ENCODE data around the gene EIF2S1. TPM values are rescaled to one million over a fixed set of nuclear protein-coding genes. Genes with fewer than 3 reads are reported as not detected.
"Not testable (repeated sequence)": the region's sequence is repeated elsewhere in the genome, so short reads cannot be mapped to it uniquely, and the experiment has no call there.

The EIF2S1 gene
- total RNA-seq, 1 experiment from 2014 or later = 192 TPM

DNA sequence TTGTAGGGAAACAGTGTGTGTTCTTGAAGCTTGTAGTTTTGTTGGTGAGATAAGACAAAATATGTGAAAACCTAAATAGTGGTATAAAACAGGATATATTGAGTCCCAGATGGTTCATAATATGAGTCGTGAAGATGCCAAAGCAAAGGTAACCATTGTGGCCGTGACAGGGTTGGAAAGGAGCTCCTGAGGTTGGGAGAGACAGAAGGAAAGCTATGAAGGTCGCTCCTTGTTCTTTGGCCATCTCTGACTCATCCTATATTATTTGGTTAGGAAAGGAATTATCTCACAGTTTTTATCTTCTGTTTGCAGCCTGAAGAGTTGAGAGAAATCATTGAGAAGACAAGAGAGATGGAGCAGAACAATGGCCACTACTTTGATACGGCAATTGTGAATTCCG lies 27.7 kb upstream of the EIF2S1 start:
- no peaks in the 10 kb centered on the region for H3K9me2 ChIP-seq (ENCODE audit: insufficient read depth)
- POLR2A ChIA-PET = no interaction called here
- no peak for DNase-seq (ENCODE audit: low read depth, low spot score)
- H3K36me3 ChIP-seq (ENCODE audit: control insufficient read depth in 1 of 2, insufficient read depth in 2 of 2, low read length in 2 of 2) = peaks cover 15 to 18% of the 10 kb centered on the region in 2 experiments; a peak in 3 of 4 replicates
- H3K27me3 ChIP-seq (ENCODE audit: insufficient read depth, low read length) = no peaks in the 10 kb centered on the region
- TF ChIP-seq CBX3 (IDR thresholded peaks at IDR 0.05; ENCODE audit: low read depth) (no peak), POLR2AphosphoS5 (IDR thresholded peaks at IDR 0.05; ENCODE audit: low read depth, low read length) (no peak), ZBTB33 (IDR thresholded peaks at IDR 0.05; ENCODE audit: extremely low read depth, insufficient replicate concordance, low read length) (no peak), SRF (IDR thresholded peaks at IDR 0.05; ENCODE audit: low read depth) (no peak)
- no peak overlapping the region for H3K27ac ChIP-seq (ENCODE audit: low read depth, low read length)
- no peaks in the 10 kb centered on the region for H4K20me1 ChIP-seq (ENCODE audit: insufficient read depth)
- RAD21 ChIA-PET (ENCODE audit: low non-redundant PET in 1 of 2, low total read pairs in 2 of 2, uncharacterized antibody in 2 of 2, unreplicated experiment in 2 of 2) = no interaction called here
- no peak overlapping the region for H2AFZ ChIP-seq (ENCODE audit: low read depth, low read length, poor library complexity, severe bottlenecking)
- intact Hi-C loops (cut with micrococcal nuclease) = no loop called here
- no peak overlapping the region for H3K4me3 ChIP-seq (replicated peaks in 1 of 2; ENCODE audit: low read depth in 1 of 2, low read length in 2 of 2)
- H3K4me2 ChIP-seq (ENCODE audit: low read length) = no peak overlapping the region
- CTCF ChIA-PET = interaction anchor here (1.6 kb wide), 1 partner anchor 27 kb away, joined by 5 read pairs; the partner anchor contains the start of gene ATP6V1D
- H3K9ac ChIP-seq (ENCODE audit: low read length) = no peak overlapping the region
- no peaks in the 10 kb centered on the region for H3K9me3 ChIP-seq (ENCODE audit: control insufficient read depth in 1 of 2, insufficient read depth in 1 of 2, low read depth in 1 of 2, low read length in 2 of 2)
- BruUV-seq (replicated peaks) = no TSS peak
- peaks cover 0 to 8% of the 10 kb centered on the region in 2 experiments; a peak in 1 of 4 replicates for H3K4me1 ChIP-seq (ENCODE audit: control insufficient read depth in 1 of 2, insufficient read depth in 2 of 2, low read length in 2 of 2)
- no peaks in the 10 kb centered on the region for H3K79me2 ChIP-seq (ENCODE audit: insufficient read depth, low read length)
- no peak for ATAC-seq

- ChIA-PET RAD21 (ENCODE audit: low non-redundant PET in 1 of 2, low total read pairs in 2 of 2, uncharacterized antibody in 2 of 2, unreplicated experiment in 2 of 2) (no interaction called here), POLR2A (no interaction called here), CTCF (interaction anchor here (1.0 to 3.0 kb wide), 2 partner anchors 169 to 976 kb away, joined by 3 to 19 read pairs; no protein-coding TSS in a partner anchor)
- peak; percentile 36 for DNase-seq (ENCODE audit: low read depth, low spot score)
- H3K27ac ChIP-seq (ENCODE audit: low read depth, low read length) = no peak overlapping the region
- H3K4me1 ChIP-seq (ENCODE audit: control insufficient read depth in 1 of 2, insufficient read depth in 2 of 2, low read length in 2 of 2) = peaks cover 0 to 8% of the 10 kb centered on the region in 2 experiments; a peak in 1 of 4 replicates
- H3K4me3 ChIP-seq (replicated peaks in 1 of 2; ENCODE audit: low read depth in 1 of 2, low read length in 2 of 2) = no peak overlapping the region
- no peaks in the 10 kb centered on the region for H4K20me1 ChIP-seq (ENCODE audit: insufficient read depth)
- no TSS peak for BruUV-seq (replicated peaks)
- intact Hi-C loops (cut with micrococcal nuclease) = loop anchor here (1.0 kb wide), 1 partner anchor 169 kb away; no protein-coding TSS in a partner anchor
- H2AFZ ChIP-seq (ENCODE audit: low read depth, low read length, poor library complexity, severe bottlenecking) = no peak overlapping the region
- no peak overlapping the region for H3K9ac ChIP-seq (ENCODE audit: low read length)
- H3K9me3 ChIP-seq (ENCODE audit: control insufficient read depth in 1 of 2, insufficient read depth in 1 of 2, low read depth in 1 of 2, low read length in 2 of 2) = no peaks in the 10 kb centered on the region
- peaks cover 19 to 27% of the 10 kb centered on the region in 2 experiments; a peak in 3 of 4 replicates for H3K36me3 ChIP-seq (ENCODE audit: control insufficient read depth in 1 of 2, insufficient read depth in 2 of 2, low read length in 2 of 2)
- no peaks in the 10 kb centered on the region for H3K9me2 ChIP-seq (ENCODE audit: insufficient read depth)
- no peak overlapping the region for H3K4me2 ChIP-seq (ENCODE audit: low read length)
- H3K79me2 ChIP-seq (ENCODE audit: insufficient read depth, low read length) = no peaks in the 10 kb centered on the region
- ATAC-seq = peak; percentile 54; the same call in 1 of the 2 replicates
- TF ChIP-seq CTCF (IDR thresholded peaks at IDR 0.05 in 2 of 3, conservative IDR thresholded peaks at IDR 0.05 in 1 of 3; ENCODE audit: borderline replicate concordance in 1 of 3, insufficient read depth in 1 of 3, low read depth in 2 of 3, low read length in 2 of 3) (peak; percentile 40 to 75 (median 64); a peak in 5 of 6 replicates), YY1 (IDR thresholded peaks at IDR 0.05; ENCODE audit: extremely low read depth, insufficient replicate concordance, low read depth, low read length) (no peak), RAD21 (IDR thresholded peaks at IDR 0.05; ENCODE audit: low read depth) (peak; percentile 61)
- H3K27me3 ChIP-seq (ENCODE audit: insufficient read depth, low read length) = no peaks in the 10 kb centered on the region
Observed at GRCh38 chr14:67335781-67336180, 24.3 kb upstream of the EIF2S1 start.

DNA sequence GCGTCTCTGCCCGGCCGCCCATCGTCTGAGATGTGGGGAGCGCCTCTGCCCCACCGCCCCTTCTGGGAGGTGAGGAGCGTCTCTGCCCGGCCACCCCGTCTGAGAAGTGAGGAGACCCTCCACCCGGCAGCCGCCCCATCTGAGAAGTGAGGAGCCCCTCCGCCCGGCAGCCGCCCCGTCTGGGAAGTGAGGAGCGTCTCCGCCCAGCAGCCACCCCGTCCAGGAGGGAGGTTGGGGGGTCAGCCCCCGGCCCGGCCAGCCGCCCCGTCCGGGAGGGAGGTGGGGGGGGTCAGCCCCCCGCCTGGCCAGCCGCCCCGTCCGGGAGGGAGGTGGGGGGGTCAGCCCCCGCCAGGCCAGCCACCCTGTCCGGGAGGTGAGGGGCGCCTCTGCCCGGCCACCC lies 18.9 kb upstream of the EIF2S1 start:
- H3K27me3 ChIP-seq (ENCODE audit: insufficient read depth, low read length); POLR2A ChIA-PET; H3K9me3 ChIP-seq (ENCODE audit: control insufficient read depth in 1 of 2, insufficient read depth in 1 of 2, low read depth in 1 of 2, low read length in 2 of 2); RAD21 ChIA-PET (ENCODE audit: low non-redundant PET in 1 of 2, low total read pairs in 2 of 2, uncharacterized antibody in 2 of 2, unreplicated experiment in 2 of 2); H3K9ac ChIP-seq (ENCODE audit: low read length); H3K9me2 ChIP-seq (ENCODE audit: insufficient read depth); H3K4me3 ChIP-seq (replicated peaks in 1 of 2; ENCODE audit: low read depth in 1 of 2, low read length in 2 of 2); BruUV-seq (replicated peaks); DNase-seq (ENCODE audit: low read depth, low spot score); H2AFZ ChIP-seq (ENCODE audit: low read depth, low read length, poor library complexity, severe bottlenecking); CTCF ChIA-PET; H4K20me1 ChIP-seq (ENCODE audit: insufficient read depth); intact Hi-C loops (cut with micrococcal nuclease); H3K4me1 ChIP-seq (ENCODE audit: control insufficient read depth in 1 of 2, insufficient read depth in 2 of 2, low read length in 2 of 2); H3K79me2 ChIP-seq (ENCODE audit: insufficient read depth, low read length); H3K4me2 ChIP-seq (ENCODE audit: low read length); ATAC-seq; H3K27ac ChIP-seq (ENCODE audit: low read depth, low read length): not testable (repeated sequence)
- peaks cover 16 to 19% of the 10 kb centered on the region in 2 experiments; a peak in 3 of 4 replicates for H3K36me3 ChIP-seq (ENCODE audit: control insufficient read depth in 1 of 2, insufficient read depth in 2 of 2, low read length in 2 of 2)

Data from HCT116 (cell line).